Measurements from ENCODE around the gene RAB3IL1.
"Not testable (repeated sequence)": the region's sequence is repeated elsewhere in the genome, so short reads cannot be mapped to it uniquely, and the experiment has no call there.

The RAB3IL1 gene, protein sequence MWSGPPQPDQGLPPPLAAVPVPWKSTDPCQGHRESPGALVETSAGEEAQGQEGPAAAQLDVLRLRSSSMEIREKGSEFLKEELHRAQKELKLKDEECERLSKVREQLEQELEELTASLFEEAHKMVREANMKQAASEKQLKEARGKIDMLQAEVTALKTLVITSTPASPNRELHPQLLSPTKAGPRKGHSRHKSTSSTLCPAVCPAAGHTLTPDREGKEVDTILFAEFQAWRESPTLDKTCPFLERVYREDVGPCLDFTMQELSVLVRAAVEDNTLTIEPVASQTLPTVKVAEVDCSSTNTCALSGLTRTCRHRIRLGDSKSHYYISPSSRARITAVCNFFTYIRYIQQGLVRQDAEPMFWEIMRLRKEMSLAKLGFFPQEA

DNA sequence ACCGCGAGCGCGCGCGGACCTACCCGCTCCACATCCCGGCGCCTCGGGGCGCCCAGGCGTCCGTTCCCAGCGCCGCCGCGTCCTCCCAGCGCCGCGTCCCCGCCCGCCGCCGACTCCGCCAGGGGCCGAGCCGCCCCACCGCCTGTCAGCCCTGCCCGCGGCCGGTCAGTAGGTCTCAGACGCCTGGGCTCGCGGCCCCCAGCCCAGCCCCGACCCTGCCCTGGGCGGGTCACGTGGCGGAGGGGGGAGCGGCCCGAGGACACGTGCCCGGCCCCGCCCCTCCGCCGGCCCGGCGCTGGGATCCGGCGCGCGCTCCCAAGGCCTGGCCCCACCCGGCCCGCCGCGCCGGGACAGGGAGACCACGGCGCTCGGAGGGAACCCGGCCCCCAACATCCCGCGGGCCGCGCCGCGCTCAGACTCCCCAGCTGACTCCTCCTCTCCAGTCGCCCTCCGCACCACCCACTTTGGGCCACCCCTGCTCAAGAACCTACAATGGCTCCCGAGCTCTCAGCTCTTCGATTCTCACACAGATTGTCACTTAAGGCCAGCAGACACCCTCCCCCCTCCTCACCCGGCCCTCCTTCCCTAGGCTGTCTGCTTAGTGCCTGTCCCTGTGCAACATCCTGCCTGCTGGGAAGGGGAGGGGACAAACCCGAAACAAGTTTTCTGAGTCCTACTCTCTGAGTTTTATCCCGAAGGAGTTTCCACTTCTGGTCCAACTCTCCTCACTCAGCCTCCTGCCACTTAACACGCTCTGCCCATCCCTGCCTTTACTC, at the start of gene RAB3IL1:
TSS of gene RAB3IL1 (minus strand) at position 233 of the 776 bp plus-strand sequence. CDS start at position 34, 199 bp downstream.
- TF ChIP-seq POLR2AphosphoS5 (IDR thresholded peaks at IDR 0.05; ENCODE audit: borderline replicate concordance, low read depth, low read length): no peak
- Histone ChIP-seq H3K9ac (ENCODE audit: insufficient read length) (peak within 1 kb of the TSS; percentile 60), H3K27ac (no peak within 1 kb of the TSS), H3K9me3 (ENCODE audit: low read depth, low read length) (no peaks in the 10 kb centered on the region), H3K36me3 (ENCODE audit: insufficient read depth, low read length) (no peaks in the 10 kb centered on the region), H3K4me3 (peak within 1 kb of the TSS; percentile 79)
- DNase-seq (ENCODE audit: low read depth, low spot score): no peak

DNA sequence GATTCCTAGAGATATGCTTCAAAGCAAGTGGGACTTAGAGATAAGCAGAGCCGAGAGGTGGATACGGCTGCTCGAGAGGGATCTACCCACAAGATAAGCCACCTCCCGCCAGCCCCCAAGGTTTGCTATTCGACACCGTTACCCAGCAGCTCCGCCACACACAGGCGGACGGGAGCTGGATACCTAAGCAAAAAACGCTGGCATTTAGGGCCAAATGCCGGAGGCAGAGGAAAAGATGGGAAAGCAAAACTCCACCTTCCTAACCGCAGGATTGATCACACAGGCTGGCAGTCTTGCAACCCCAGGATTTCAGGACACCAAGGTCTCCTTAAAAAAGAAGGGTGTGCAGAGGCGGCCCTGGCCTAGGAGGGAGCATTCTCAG, 49.4 kb upstream of the RAB3IL1 start:
- H3K9me3 ChIP-seq (ENCODE audit: low read depth, low read length): no peaks in the 10 kb centered on the region
- H3K36me3 ChIP-seq (ENCODE audit: insufficient read depth, low read length): peaks cover 39% of the 10 kb centered on the region
- DNase-seq (ENCODE audit: low read depth, low spot score): no peak
- peak overlapping the region; percentile 89 for H3K4me3 ChIP-seq
- H3K9ac ChIP-seq (ENCODE audit: insufficient read length): peak overlapping the region; percentile 88
- peak overlapping the region; percentile 72 for H3K27ac ChIP-seq
- TF ChIP-seq FOXP2 (optimal IDR thresholded peaks at IDR 0.05; ENCODE audit: control extremely low read depth, extremely low read length, insufficient read depth) (no peak), EZH2 (IDR thresholded peaks at IDR 0.05) (no peak), POLR2AphosphoS5 (IDR thresholded peaks at IDR 0.05; ENCODE audit: borderline replicate concordance, low read depth, low read length) (no peak)

DNA sequence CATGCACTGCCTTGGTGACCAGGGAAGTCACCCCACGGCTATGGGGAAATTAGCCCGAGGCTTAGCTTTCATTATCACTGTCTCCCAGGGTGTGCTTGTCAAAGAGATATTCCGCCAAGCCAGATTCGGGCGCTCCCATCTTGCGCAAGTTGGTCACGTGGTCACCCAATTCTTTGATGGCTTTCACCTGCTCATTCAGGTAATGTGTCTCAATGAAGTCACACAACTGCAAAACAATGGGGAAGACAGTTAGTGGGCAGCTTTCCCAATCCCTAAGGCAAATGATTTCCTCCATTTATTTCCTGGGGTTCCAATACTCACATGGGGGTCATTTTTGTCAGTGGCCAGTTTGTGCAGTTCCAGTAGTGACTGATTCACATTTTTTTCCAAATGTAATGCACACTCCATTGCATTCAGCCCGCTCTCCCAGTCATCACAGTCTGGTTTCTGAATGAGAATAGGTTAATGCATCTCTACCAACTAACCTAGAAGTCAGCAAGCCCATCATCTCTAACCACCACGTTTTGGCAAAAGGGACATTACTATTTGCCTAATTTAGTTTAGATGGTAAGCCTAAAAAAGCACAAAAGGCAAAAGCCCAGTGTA, 47.4 kb upstream of the RAB3IL1 start:
- not testable (repeated sequence) for H3K27ac ChIP-seq; DNase-seq (ENCODE audit: low read depth, low spot score); H3K9ac ChIP-seq (ENCODE audit: insufficient read length); H3K9me3 ChIP-seq (ENCODE audit: low read depth, low read length)
- peaks cover 39% of the 10 kb centered on the region for H3K36me3 ChIP-seq (ENCODE audit: insufficient read depth, low read length)
- H3K4me3 ChIP-seq: peak overlapping the region; percentile 89

DNA sequence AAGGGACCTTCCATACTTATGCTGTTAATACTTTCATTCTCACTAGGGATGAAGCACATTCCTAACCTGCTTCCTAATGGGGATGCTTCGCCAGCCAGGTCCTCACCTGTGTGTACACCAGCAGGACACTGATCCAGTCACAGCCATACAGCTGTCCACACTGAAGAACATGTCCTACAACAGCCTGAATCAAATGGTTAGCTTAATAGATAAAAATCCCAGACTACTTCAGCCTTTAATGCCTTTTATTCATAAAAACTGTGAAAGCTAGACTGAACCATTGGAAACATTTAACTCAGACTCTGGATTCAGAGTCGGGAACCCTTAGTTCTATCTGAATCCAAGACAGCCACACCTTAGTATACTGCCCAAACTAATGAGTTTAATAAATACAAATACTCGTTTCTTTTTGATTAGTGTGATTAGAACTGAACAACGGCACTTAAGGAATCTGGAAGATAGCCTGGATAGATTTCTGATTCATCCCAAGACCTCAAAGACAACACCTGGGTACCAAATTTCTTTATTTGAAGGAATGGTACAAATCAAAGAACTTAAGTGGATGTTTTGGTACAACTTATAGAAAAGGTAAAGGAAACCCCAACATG, 46.8 kb upstream of the RAB3IL1 start:
- no peak overlapping the region for H3K9ac ChIP-seq (ENCODE audit: insufficient read length)

DNA sequence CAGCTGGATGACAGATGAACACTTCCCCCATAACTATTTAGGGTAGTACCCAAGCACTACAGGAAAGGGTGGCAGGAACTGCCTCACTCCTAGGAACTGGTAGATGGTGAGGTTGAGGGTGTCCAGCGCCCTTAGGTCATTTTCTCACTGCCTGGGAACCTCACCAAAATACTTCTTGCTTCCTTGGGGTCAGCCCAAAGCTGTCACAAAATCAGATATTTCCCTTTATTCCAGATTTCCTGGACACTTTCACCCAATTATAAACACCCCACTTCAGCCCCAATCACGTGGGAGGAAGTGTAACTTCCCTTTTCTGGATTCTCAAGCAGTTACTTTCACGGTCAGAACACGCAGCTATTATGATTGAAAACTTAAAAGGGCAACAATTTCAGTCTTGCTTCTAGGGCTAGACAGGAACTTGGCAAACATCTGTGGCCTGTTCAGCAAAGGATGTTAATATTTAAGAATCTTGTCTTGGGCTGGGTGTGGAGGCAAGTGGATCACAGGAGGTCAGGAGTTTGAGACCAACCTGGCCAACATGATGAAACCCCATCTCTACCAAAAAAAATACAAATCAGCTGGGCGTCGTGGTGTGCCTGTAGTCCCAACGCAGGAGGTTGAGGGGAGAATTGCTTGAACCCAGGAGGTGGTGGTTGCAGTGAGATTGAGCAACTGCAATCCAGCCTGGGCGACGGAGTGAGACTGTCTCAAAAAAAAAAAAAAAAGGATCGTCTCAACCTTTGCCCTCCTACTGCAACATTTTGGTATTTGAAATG, 46.1 kb upstream of the RAB3IL1 start:
- DNase-seq (ENCODE audit: low read depth, low spot score): no peak
- Histone ChIP-seq H3K4me3 (no peak overlapping the region), H3K9me3 (ENCODE audit: low read depth, low read length) (no peaks in the 10 kb centered on the region), H3K36me3 (ENCODE audit: insufficient read depth, low read length) (peaks cover 39% of the 10 kb centered on the region), H3K9ac (ENCODE audit: insufficient read length) (no peak overlapping the region), H3K27ac (no peak overlapping the region)
- TF ChIP-seq FOXP2 (optimal IDR thresholded peaks at IDR 0.05; ENCODE audit: control extremely low read depth, extremely low read length, insufficient read depth): no peak
- no peak for TF ChIP-seq EZH2 (IDR thresholded peaks at IDR 0.05)
- TF ChIP-seq POLR2AphosphoS5 (IDR thresholded peaks at IDR 0.05; ENCODE audit: borderline replicate concordance, low read depth, low read length): no peak; the same call in 1 of the 2 replicates

More for the DNA sequence above, 46.8 kb upstream of the RAB3IL1 start:
- 0 out of 2 replicates have a peak overlapping the region, but pooled peaks have one; percentile 35 for H3K27ac ChIP-seq
- H3K9me3 ChIP-seq (ENCODE audit: low read depth, low read length): no peaks in the 10 kb centered on the region
- H3K4me3 ChIP-seq: no peak overlapping the region
- DNase-seq (ENCODE audit: low read depth, low spot score): no peak
- no peak for TF ChIP-seq EZH2 (IDR thresholded peaks at IDR 0.05)
- no peak; the same call in 1 of the 2 replicates for TF ChIP-seq POLR2AphosphoS5 (IDR thresholded peaks at IDR 0.05; ENCODE audit: borderline replicate concordance, low read depth, low read length)
- TF ChIP-seq FOXP2 (optimal IDR thresholded peaks at IDR 0.05; ENCODE audit: control extremely low read depth, extremely low read length, insufficient read depth): no peak
- H3K36me3 ChIP-seq (ENCODE audit: insufficient read depth, low read length): peaks cover 39% of the 10 kb centered on the region

DNA sequence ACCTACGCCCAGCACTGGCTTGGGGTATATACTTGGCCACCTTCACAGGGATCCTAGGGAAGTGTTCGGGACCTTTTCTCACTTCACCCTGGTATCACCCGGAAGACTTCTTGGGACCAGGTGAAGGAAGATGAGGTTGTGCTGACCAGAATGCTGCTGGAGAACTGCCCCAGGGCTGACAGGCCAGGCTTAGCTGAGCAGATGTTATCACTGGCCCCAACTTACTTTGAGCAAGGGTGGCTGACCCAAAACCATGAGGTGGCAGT, 45.6 kb upstream of the RAB3IL1 start:
- TF ChIP-seq EZH2 (IDR thresholded peaks at IDR 0.05) (no peak), POLR2AphosphoS5 (IDR thresholded peaks at IDR 0.05; ENCODE audit: borderline replicate concordance, low read depth, low read length) (no peak; the same call in 1 of the 2 replicates), FOXP2 (optimal IDR thresholded peaks at IDR 0.05; ENCODE audit: control extremely low read depth, extremely low read length, insufficient read depth) (no peak)
- Histone ChIP-seq H3K9ac (ENCODE audit: insufficient read length) (no peak overlapping the region), H3K9me3 (ENCODE audit: low read depth, low read length) (no peaks in the 10 kb centered on the region), H3K36me3 (ENCODE audit: insufficient read depth, low read length) (peaks cover 39% of the 10 kb centered on the region), H3K4me3 (no peak overlapping the region), H3K27ac (no peak overlapping the region)
- DNase-seq (ENCODE audit: low read depth, low spot score): no peak

DNA sequence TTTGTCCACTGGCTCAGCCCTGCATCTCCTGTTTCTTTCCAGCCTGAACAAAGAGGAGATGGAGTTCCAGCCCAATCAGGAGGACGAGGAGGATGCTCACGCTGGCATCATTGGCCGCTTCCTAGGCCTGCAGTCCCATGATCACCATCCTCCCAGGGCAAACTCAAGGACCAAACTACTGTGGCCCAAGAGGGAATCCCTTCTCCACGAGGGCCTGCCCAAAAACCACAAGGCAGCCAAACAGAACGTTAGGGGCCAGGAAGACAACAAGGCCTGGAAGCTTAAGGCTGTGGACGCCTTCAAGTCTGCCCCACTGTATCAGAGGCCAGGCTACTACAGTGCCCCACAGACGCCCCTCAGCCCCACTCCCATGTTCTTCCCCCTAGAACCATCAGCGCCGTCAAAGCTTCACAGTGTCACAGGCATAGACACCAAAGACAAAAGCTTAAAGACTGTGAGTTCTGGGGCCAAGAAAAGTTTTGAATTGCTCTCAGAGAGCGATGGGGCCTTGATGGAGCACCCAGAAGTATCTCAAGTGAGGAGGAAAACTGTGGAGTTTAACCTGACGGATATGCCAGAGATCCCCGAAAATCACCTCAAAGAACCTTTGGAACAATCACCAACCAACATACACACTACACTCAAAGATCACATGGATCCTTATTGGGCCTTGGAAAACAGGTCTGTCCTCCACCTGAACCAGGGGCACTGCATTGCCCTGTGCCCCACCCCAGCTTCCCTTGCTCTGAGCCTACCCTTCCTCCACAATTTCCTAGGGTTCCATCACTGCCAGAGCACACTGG, 45.0 kb upstream of the RAB3IL1 start:
- no peak for DNase-seq (ENCODE audit: low read depth, low spot score)
- TF ChIP-seq EZH2 (IDR thresholded peaks at IDR 0.05): no peak
- no peak for TF ChIP-seq FOXP2 (optimal IDR thresholded peaks at IDR 0.05; ENCODE audit: control extremely low read depth, extremely low read length, insufficient read depth)
- TF ChIP-seq POLR2AphosphoS5 (IDR thresholded peaks at IDR 0.05; ENCODE audit: borderline replicate concordance, low read depth, low read length): no peak
- Histone ChIP-seq H3K9me3 (ENCODE audit: low read depth, low read length) (no peaks in the 10 kb centered on the region), H3K27ac (peak overlapping the region; percentile 18; the same call in 1 of the 2 replicates), H3K4me3 (no peak overlapping the region), H3K36me3 (ENCODE audit: insufficient read depth, low read length) (peaks cover 39% of the 10 kb centered on the region), H3K9ac (ENCODE audit: insufficient read length) (no peak overlapping the region)

Data from SK-N-MC (cell line).